Suprapubic skin (tissue), 3 donors: Measurements from ENCODE around the gene PRSS3.
"Not testable (repeated sequence)": the region's sequence is repeated elsewhere in the genome, so short reads cannot be mapped to it uniquely, and the experiment has no call there.

Experiments
- CTCF ChIP-seq, 2 donors: fragments of 200-600 bp in 1 of 2; fragments of 450-650 bp in 1 of 2; sonication (generic) in 1 of 2; IDR thresholded peaks; one replicate each; pipeline ENCODE4 v1.5.1; 2016 to 2019; ENCODE audit warnings: antibody characterized with exemption in 2 of 2, mild to moderate bottlenecking in 1 of 2, moderate library complexity in 1 of 2
- EP300 ChIP-seq: sonication (generic); formaldehyde crosslinking; IDR thresholded peaks from one replicate; pipeline ENCODE4 v1.6.1; 2017; ENCODE audit warnings: antibody characterized with exemption
- POLR2A ChIP-seq, 2 donors: fragments of 450-650 bp; IDR thresholded peaks; one replicate each; pipeline ENCODE4 v1.6.1; 2017; ENCODE audit warnings: antibody characterized with exemption in 2 of 2, mild to moderate bottlenecking in 2 of 2, moderate library complexity in 2 of 2

GRCh38 chr9:33836261-33836660, 40.9 kb downstream of the PRSS3 start:
- not testable (repeated sequence) for TF ChIP-seq CTCF (IDR thresholded peaks at IDR 0.05); EP300; POLR2A (IDR thresholded peaks at IDR 0.05)
